T-helper 1 cell treated with Interleukin-12 subunit alpha and Interleukin-12 subunit beta and Interleukin-4 antibody, amounts not matched to agents 30 ng/mL and 1 ng/mL, for 36 hours (primary cell): ENCODE data around the gene TXNDC11. TPM values are rescaled to one million over a fixed set of nuclear protein-coding genes. Genes with fewer than 3 reads are reported as not detected.

Source experiments
- intact Hi-C: fragments of 100-400 bp; cut with micrococcal nuclease; formaldehyde crosslinking; loops from one replicate; pipeline ENCODE4 v1.15.1; 2024
- total RNA-seq: library from RNA; stranded (reverse); gene quantifications from 2 replicates; pipeline ENCODE4 v1.2.3, GENCODE V29; 2022

TXNDC11 gene
- total RNA-seq, 1 donor from 2014 or later, result 55.3 TPM

GRCh38 chr16:11726008-11726407 is 16.6 kb downstream of the TXNDC11 start:
- intact Hi-C loops, result no loop called here

DNA sequence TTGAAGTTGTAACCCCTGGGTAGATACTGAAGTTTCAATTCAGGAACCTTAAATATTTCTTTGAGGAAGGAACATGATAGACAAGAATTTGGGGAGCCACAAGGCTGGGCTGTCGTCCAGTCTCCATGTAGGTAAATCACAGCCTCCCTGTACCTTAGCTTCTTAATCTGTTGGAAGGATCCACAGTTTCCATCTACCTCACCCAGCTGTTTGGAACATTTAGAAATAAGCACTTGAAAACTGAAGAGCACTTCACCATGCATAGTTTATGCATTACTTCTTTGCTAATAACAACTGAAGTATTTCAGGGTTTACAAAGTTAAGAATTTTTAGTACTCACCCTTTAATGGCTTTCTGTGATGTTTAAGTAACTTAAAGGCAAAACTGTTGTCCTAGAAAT is 17.2 kb downstream of the TXNDC11 start:
- intact Hi-C loops, result no loop called here

- intact Hi-C loops, result no loop called here
Observed at GRCh38 chr16:11722468-11722808, 20.2 kb downstream of the TXNDC11 start.

- intact Hi-C loops, result no loop called here
Observed at GRCh38 chr16:11721781-11722467, 20.7 kb downstream of the TXNDC11 start.

GRCh38 chr16:11719762-11720161 is 22.9 kb downstream of the TXNDC11 start:
- intact Hi-C loops, result no loop called here

- intact Hi-C loops, result no loop called here
Observed at GRCh38 chr16:11719171-11719570, 23.5 kb downstream of the TXNDC11 start.

GRCh38 chr16:11717811-11718210 is 24.8 kb downstream of the TXNDC11 start:
- intact Hi-C loops, result no loop called here

DNA sequence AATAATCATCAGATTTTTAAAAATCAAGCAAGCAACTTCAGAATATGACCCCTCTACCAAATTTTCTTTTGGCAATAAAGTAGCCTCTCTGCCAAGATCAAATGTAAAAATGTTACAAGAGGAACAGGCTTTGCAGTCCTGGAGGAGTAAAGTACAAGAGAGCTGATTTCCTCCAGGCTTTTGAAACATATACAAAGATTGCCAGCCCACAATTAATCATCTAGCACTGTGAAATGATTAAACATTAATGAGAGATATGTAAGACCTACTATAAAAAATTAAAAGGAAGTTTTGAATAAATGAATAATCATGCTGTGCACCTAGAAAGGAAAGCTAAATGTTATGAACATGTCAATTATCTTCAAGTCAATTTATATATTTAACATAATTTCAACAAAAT is 26.3 kb downstream of the TXNDC11 start:
- intact Hi-C loops, result no loop called here

DNA sequence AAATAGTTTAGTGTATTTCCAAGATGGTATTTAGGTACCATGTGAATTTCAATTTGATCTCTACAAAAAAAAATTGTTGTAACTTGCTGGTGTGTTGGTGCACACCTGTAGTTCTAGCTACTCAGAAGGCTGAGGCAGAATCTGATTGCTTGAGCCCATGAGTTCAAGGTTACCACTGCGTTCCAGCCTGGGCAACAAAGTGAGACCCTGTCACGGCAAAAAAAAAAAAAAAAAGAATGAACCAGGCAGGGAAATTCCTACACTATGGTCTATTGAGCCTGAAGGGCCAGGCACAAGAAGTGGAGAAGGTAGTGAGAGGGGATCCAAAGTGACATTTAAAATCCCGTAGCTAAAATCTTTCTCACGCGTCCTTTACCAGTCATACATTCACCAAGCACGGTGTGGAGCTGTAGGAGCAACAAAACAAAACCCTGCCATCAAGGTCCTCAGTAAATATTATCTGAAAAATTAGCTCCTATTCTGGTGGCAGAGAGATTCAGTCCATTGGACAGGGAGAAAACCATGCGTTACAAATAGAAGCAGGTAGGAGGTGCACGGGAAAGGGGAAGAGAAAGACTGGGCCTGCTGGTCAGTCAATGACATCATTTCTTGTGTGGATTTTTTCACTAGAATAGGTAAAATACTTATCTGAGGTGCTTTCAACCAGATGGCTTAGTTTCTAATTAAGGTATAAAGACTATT is 27.3 kb downstream of the TXNDC11 start:
- intact Hi-C loops, result no loop called here

- intact Hi-C loops, result loop anchor here (5.0 kb wide), 1 partner anchor 355 kb away; no protein-coding TSS in a partner anchor
Observed at GRCh38 chr16:11712122-11712521, 30.5 kb downstream of the TXNDC11 start.

GRCh38 chr16:11711662-11712061 is 31.0 kb downstream of the TXNDC11 start:
- intact Hi-C loops, result loop anchor here (5.0 kb wide), 1 partner anchor 356 kb away; no protein-coding TSS in a partner anchor

- intact Hi-C loops, result no loop called here
Observed at GRCh38 chr16:11708421-11708820, 34.2 kb downstream of the TXNDC11 start.

- intact Hi-C loops, result no loop called here
Observed at GRCh38 chr16:11707679-11708197, 34.9 kb downstream of the TXNDC11 start.

DNA sequence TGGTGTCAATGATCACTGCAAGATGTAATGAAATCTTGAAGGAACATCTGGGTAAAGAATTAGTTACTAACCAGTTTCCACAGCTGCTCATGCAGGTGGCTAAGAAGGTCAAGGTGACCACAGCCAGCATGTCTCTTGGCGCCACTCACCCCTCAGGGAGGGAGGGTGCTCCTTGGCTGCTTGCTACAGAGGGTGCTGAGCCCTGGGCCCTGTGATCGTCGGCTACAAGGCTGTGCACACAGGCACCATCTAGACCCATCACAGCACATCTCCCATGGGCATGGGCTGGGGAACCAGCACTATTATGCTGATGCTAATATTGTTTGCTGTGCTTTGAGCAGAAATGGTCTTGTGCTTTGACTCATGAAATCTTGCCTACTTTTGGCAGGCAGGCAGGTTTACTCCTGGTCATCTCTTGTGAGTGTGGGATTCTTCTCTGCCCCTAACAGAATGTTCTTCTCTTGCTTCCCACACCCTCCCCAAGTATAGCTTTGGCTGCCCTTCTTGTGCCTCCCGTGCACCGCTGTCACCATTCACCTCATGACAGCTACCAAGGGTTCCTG is 36.4 kb downstream of the TXNDC11 start:
- intact Hi-C loops, result no loop called here

GRCh38 chr16:11705311-11706025 is 37.2 kb downstream of the TXNDC11 start:
- intact Hi-C loops, result no loop called here

- intact Hi-C loops, result no loop called here
Observed at GRCh38 chr16:11700264-11701029, 42.2 kb downstream of the TXNDC11 start.

GRCh38 chr16:11699234-11699894 is 43.3 kb downstream of the TXNDC11 start:
- intact Hi-C loops, result no loop called here

GRCh38 chr16:11698271-11698689 is 44.4 kb downstream of the TXNDC11 start:
- intact Hi-C loops, result no loop called here

DNA sequence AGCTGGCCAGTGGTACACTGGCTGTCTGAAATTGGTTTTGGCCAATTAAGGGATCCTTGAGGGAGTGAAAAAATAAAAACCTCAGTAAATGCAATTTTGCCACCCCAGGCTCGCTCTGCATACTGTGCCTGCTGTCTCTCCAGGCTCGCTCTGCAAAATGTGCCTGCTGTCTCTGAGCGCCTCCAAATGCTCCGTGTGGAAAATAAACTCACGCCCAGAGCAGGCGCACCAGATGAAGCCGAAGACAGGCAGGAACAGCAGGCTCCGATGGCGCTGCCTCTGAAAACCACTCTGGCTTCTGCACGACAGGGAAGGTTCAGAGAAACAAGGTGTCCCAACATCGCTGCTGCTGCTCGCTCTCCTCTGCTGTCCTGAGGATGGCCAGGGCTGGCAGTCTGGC is 45.3 kb downstream of the TXNDC11 start:
- intact Hi-C loops, result no loop called here

DNA sequence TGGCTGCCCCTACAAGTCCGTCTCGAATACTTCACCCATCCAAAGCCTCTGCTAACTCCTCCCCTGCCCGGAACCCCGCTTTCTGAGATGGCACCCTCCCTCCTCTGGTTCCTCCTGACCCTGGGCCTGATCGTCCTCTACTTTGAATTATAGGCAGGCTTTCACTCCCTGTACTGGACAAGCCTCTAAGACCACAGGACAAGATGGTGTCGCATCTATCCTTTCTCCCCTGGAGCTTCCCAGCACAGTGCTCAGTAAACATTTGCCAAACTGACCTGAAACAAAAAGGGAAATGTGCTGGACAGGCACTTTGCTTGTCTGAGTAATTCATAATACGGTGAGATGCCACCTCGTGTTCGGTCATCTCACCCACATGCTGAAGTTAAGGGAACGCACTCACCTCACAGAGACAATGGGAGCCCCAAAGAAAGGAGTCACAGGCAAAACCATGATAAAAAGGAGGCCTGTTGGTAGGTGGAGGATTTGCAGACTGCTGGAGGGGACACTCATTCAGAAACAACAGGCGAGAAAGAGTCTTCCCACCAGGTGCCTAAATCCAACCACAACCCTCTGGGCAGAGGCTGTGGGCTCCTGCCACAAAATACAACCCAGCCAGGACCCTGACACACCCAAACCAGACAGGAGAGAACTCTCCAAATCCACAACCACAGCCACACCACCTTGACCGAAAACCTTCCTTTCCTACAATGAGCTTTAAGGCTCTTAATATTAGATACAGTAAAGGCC is 46.2 kb downstream of the TXNDC11 start:
- intact Hi-C loops, result no loop called here
